ENCODE measurements around the gene RAPGEF5.
A peak's percentile ranks its signal among the peaks of the same experiment; 100 is the strongest.

The RAPGEF5 gene, protein sequence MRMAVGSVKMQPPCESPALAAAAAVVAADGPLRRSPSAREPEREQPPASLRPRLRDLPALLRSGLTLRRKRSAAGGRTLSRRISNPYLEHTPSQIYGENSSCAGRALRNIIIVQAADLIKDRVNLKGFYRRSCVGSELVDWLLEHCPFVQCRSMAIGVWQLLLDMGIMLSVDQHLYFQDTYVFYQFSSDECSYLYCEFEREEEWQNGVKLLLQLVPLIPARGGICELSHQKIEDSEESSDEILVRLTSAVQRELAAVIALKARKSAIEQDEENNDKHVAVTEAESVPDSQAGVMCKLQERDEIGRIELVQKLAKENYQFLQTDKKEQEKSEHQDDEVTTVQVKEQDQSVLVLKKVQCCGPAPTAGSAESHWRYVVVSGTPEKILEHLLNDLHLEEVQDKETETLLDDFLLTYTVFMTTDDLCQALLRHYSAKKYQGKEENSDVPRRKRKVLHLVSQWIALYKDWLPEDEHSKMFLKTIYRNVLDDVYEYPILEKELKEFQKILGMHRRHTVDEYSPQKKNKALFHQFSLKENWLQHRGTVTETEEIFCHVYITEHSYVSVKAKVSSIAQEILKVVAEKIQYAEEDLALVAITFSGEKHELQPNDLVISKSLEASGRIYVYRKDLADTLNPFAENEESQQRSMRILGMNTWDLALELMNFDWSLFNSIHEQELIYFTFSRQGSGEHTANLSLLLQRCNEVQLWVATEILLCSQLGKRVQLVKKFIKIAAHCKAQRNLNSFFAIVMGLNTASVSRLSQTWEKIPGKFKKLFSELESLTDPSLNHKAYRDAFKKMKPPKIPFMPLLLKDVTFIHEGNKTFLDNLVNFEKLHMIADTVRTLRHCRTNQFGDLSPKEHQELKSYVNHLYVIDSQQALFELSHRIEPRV

DNA sequence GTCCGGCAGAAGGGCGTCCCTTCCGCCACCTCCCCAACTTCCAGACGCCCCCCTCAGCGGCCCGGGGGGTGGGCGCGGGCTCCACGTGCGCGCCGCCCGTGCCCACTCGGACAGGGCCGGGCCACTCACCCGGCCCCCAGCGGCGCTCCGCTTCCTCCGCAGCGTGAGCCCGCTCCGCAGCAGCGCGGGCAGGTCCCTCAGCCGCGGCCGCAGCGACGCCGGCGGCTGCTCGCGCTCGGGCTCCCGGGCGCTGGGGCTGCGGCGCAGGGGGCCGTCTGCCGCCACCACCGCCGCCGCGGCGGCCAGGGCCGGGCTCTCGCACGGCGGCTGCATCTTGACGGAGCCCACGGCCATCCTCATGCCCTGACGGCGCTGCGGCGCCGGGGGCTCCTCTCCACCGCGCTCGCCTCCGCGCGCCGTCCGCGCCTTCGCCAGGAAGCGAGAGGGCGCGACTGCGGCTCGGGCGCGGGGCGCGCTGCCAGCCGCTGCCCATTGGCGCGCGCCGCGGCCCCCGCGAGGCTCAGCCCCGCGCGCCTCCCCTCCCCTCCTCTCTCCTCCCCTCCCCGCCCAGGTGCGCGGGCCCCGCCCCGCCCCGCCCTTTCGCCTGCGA lies at the start of gene RAPGEF5:
TSS of gene RAPGEF5 (minus strand) at position 454 of the 610 bp plus-strand sequence. CDS start at position 360, 94 bp downstream.
- Histone ChIP-seq H3K27me3 (ENCODE audit: low read depth, low read length) (no peaks in the 10 kb centered on the region), H3K4me3 (ENCODE audit: low read depth in 1 of 2, low read length in 2 of 2) (peak within 1 kb of the TSS; percentile 31 to 50), H3K27ac (ENCODE audit: low read length) (peak within 1 kb of the TSS; percentile 69), H3K4me1 (ENCODE audit: control insufficient read depth in 1 of 2, insufficient read depth in 2 of 2, low read length in 2 of 2) (peaks cover 0 to 3% of the 10 kb centered on the region in 2 donors), H3K9me3 (ENCODE audit: control insufficient read depth in 1 of 2, low read length in 2 of 2) (peaks cover 0 to 9% of the 10 kb centered on the region in 2 donors), H3K36me3 (ENCODE audit: control insufficient read depth in 1 of 2, insufficient read depth in 2 of 2, low read length in 2 of 2) (no peaks in the 10 kb centered on the region)

DNA sequence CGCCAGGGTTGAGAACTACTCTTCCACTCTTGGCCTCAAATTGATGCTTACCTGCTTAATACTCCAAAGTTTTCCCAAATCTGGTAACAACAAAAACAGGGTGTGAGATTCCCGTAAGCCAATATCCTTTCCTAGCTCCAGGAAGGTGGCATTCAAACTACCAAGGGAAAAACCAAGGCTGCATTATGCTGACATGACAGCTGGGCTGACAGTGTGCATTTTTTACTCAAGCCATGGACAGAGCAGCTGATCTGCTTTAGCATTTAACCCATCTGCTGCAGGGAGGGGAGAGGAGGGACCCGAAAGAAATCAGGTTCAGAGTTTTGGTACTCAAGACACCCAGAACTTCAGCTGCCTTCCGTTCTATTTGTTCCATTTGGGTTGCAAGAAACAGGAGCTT lies 49.8 kb upstream of the RAPGEF5 start:
- H3K4me1 ChIP-seq (ENCODE audit: control insufficient read depth in 1 of 2, insufficient read depth in 2 of 2, low read length in 2 of 2): no peaks in the 10 kb centered on the region
- H3K27ac ChIP-seq (ENCODE audit: low read length): no peak overlapping the region
- no peaks in the 10 kb centered on the region for H3K36me3 ChIP-seq (ENCODE audit: control insufficient read depth in 1 of 2, insufficient read depth in 2 of 2, low read length in 2 of 2)
- H3K9me3 ChIP-seq (ENCODE audit: control insufficient read depth in 1 of 2, low read length in 2 of 2): no peaks in the 10 kb centered on the region
- no peak overlapping the region for H3K4me3 ChIP-seq (ENCODE audit: low read depth in 1 of 2, low read length in 2 of 2)
- H3K27me3 ChIP-seq (ENCODE audit: low read depth, low read length): no peaks in the 10 kb centered on the region

DNA sequence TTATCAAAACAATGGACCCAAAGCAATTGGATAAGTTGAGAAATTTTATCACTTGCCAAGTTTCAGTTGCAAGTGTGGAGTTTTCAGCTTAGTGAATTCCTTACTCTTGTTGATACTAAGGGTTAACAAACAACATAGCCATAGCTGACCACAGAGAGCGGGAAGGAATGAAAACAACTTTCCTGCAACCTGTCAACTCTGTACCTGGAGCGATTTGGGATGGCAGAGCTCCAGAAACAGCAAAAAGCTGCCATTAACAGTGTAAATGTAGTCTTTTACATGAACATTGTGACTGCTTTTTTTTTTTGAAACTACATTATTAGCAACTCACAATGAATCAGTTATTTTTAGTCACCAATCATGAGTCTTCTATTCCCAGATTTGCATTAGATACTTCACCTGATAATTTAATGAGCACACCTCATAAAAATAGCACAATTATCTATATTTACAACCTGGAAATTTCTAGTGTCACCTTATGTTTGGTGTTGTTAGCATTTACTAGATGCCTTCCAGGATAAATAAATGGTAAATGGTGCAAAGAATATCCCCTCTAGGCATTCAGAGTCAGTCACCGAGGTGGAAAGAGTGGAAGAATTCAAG lies 47.6 kb upstream of the RAPGEF5 start:
- Histone ChIP-seq H3K9me3 (ENCODE audit: control insufficient read depth in 1 of 2, low read length in 2 of 2) (no peaks in the 10 kb centered on the region), H3K4me1 (ENCODE audit: control insufficient read depth in 1 of 2, insufficient read depth in 2 of 2, low read length in 2 of 2) (no peaks in the 10 kb centered on the region), H3K36me3 (ENCODE audit: control insufficient read depth in 1 of 2, insufficient read depth in 2 of 2, low read length in 2 of 2) (no peaks in the 10 kb centered on the region), H3K27ac (ENCODE audit: low read length) (no peak overlapping the region), H3K4me3 (ENCODE audit: low read depth in 1 of 2, low read length in 2 of 2) (no peak overlapping the region), H3K27me3 (ENCODE audit: low read depth, low read length) (no peaks in the 10 kb centered on the region)

DNA sequence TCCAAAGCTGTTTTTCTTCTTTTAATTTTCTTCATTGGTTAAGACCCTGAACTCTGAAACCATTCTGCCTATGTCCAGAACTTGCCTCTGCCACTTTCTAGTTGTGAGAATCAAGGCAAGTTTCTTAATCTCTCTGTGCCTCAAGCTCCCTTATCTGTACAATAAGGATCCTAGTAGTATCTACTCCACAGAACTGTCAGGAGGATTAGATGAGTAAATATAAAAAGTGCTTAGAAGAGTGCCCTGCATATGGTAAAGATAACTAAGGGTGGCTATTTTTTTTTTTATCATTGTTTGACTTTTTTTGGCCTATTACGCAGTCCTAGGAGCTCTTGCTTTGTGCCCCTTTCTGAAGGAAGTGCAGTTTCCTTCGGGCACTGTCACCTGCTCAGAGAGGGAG lies 46.4 kb upstream of the RAPGEF5 start:
- H3K9me3 ChIP-seq (ENCODE audit: control insufficient read depth in 1 of 2, low read length in 2 of 2): no peaks in the 10 kb centered on the region
- no peaks in the 10 kb centered on the region for H3K27me3 ChIP-seq (ENCODE audit: low read depth, low read length)
- H3K4me1 ChIP-seq (ENCODE audit: control insufficient read depth in 1 of 2, insufficient read depth in 2 of 2, low read length in 2 of 2): no peaks in the 10 kb centered on the region
- no peak overlapping the region for H3K27ac ChIP-seq (ENCODE audit: low read length)
- H3K36me3 ChIP-seq (ENCODE audit: control insufficient read depth in 1 of 2, insufficient read depth in 2 of 2, low read length in 2 of 2): no peaks in the 10 kb centered on the region
- no peak overlapping the region for H3K4me3 ChIP-seq (ENCODE audit: low read depth in 1 of 2, low read length in 2 of 2)

DNA sequence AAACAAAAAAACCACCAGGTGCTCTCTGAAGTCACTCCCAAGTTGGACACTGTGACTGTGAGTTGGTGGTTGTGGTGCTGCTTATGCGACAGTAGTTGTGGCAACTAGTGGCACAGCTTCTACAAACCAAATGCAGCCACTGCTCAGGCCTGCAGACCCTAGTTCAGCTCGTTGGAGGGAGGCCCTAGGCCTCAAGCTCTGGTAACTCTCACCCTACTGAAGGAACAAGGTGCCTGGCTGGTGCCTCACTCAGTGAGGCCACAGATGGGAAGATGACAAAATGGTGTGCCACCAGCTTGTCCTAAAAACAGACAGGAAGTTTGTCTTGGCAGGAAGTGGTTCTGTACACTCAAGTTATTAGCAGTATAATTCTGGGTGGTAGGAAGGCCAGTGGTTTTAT lies 45.3 kb upstream of the RAPGEF5 start:
- H3K36me3 ChIP-seq (ENCODE audit: control insufficient read depth in 1 of 2, insufficient read depth in 2 of 2, low read length in 2 of 2): no peaks in the 10 kb centered on the region
- H3K4me1 ChIP-seq (ENCODE audit: control insufficient read depth in 1 of 2, insufficient read depth in 2 of 2, low read length in 2 of 2): no peaks in the 10 kb centered on the region
- no peaks in the 10 kb centered on the region for H3K27me3 ChIP-seq (ENCODE audit: low read depth, low read length)
- no peaks in the 10 kb centered on the region for H3K9me3 ChIP-seq (ENCODE audit: control insufficient read depth in 1 of 2, low read length in 2 of 2)
- H3K4me3 ChIP-seq (ENCODE audit: low read depth in 1 of 2, low read length in 2 of 2): no peak overlapping the region
- no peak overlapping the region for H3K27ac ChIP-seq (ENCODE audit: low read length)

DNA sequence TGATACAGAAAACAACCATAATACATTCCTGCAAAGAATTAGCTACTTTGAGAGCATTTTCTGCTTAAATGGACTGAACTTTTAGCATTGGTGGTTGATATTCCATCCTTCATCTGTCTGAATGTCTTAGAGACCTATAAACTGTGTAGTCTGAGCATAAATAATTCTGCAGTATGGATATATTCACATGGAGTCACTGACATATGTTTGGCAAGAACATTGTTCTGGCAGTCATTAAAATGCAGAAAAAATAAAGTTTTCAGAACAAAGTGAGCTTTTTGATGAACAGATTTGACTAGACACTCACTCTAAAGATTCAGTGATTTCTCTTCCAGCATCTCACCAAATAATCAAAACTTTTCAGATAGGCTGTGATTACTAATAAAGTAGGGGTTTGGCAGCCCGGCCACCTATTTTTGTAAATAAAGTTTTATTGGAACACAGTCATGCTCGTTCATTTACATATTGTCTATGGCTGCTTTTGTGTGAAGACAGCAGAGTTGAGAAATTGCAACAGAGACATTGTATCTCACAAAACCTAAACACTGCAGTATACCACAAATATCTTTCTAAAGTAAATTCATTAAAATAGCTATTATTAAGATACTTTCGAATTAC lies 44.1 kb upstream of the RAPGEF5 start:
- no peak overlapping the region for H3K27ac ChIP-seq (ENCODE audit: low read length)
- no peak overlapping the region for H3K4me3 ChIP-seq (ENCODE audit: low read depth in 1 of 2, low read length in 2 of 2)
- H3K27me3 ChIP-seq (ENCODE audit: low read depth, low read length): no peaks in the 10 kb centered on the region
- no peaks in the 10 kb centered on the region for H3K9me3 ChIP-seq (ENCODE audit: control insufficient read depth in 1 of 2, low read length in 2 of 2)
- H3K36me3 ChIP-seq (ENCODE audit: control insufficient read depth in 1 of 2, insufficient read depth in 2 of 2, low read length in 2 of 2): no peaks in the 10 kb centered on the region
- H3K4me1 ChIP-seq (ENCODE audit: control insufficient read depth in 1 of 2, insufficient read depth in 2 of 2, low read length in 2 of 2): no peaks in the 10 kb centered on the region

DNA sequence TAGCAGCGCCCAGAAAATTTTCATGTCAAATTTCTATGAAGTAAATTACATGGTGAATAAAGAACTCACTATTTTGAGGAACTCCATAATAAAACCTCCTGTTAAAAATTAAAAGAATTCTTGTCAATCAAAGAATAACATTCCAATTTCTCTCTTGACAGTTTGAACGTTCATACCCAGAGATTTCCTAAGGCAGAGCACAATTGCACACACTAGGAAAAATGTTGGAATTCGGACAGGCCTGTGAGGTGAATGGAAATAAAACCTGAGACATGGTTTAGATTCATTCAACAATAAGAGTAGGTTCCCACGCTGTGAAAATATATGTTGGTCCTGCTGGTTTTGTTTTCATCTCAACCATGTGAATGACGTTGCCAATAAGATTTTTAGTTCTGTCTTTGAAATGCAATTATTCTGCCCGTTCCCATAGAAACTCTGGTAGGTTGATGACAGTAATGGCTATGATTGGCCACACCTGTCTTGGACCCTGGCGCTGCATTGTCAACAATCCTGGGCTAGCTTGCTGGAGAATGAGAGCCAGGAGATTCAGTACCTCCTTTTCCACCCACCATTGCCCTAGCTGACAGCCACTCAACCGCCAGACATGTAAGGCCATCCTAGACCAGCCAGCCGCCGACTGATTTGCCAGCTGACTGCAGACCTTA lies 43.3 kb upstream of the RAPGEF5 start:
- Histone ChIP-seq H3K36me3 (ENCODE audit: control insufficient read depth in 1 of 2, insufficient read depth in 2 of 2, low read length in 2 of 2) (no peaks in the 10 kb centered on the region), H3K27me3 (ENCODE audit: low read depth, low read length) (no peaks in the 10 kb centered on the region), H3K4me3 (ENCODE audit: low read depth in 1 of 2, low read length in 2 of 2) (no peak overlapping the region), H3K27ac (ENCODE audit: low read length) (no peak overlapping the region), H3K4me1 (ENCODE audit: control insufficient read depth in 1 of 2, insufficient read depth in 2 of 2, low read length in 2 of 2) (no peaks in the 10 kb centered on the region), H3K9me3 (ENCODE audit: control insufficient read depth in 1 of 2, low read length in 2 of 2) (no peaks in the 10 kb centered on the region)

DNA sequence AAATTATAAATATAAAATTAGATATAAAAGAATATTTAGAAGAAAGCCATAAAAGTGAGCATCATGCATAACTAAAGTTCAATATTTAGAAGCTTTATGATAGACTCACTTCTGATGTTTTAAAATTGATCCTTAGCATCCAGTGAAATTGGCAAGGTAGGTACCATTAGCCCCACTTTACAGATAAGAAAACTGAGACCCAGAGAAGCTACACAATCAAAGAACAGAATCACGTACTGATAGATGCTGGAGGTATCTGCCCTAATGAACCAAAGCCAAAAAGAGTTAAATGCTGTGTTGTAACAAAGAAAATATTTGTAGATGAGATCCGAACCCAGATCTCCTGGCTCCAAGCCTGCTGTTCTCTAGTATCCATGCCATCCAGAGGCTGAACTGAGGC lies 42.6 kb upstream of the RAPGEF5 start:
- H3K36me3 ChIP-seq (ENCODE audit: control insufficient read depth in 1 of 2, insufficient read depth in 2 of 2, low read length in 2 of 2): no peaks in the 10 kb centered on the region
- no peaks in the 10 kb centered on the region for H3K27me3 ChIP-seq (ENCODE audit: low read depth, low read length)
- H3K9me3 ChIP-seq (ENCODE audit: control insufficient read depth in 1 of 2, low read length in 2 of 2): no peaks in the 10 kb centered on the region
- no peaks in the 10 kb centered on the region for H3K4me1 ChIP-seq (ENCODE audit: control insufficient read depth in 1 of 2, insufficient read depth in 2 of 2, low read length in 2 of 2)
- no peak overlapping the region for H3K4me3 ChIP-seq (ENCODE audit: low read depth in 1 of 2, low read length in 2 of 2)
- no peak overlapping the region for H3K27ac ChIP-seq (ENCODE audit: low read length)

DNA sequence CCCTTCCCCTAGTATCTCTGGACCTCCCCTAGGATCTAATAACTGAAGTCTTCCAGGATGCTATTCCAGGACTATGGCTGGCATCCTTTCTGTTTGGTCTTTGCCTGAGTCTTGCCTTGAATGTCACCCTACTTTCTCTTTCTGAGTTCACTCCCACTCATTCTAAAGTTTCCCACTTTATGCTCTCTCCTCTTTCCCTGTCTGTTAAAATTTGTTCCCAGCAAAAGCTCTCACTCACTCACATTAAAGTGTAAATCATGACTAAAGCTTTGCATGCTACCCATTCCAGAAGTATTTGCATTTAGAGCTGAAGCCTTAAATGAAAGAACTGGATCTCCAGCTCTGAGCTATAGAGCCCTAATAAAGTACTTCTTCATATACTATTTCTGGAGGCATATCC lies 42.1 kb upstream of the RAPGEF5 start:
- Histone ChIP-seq H3K9me3 (ENCODE audit: control insufficient read depth in 1 of 2, low read length in 2 of 2) (no peaks in the 10 kb centered on the region), H3K27ac (ENCODE audit: low read length) (no peak overlapping the region), H3K27me3 (ENCODE audit: low read depth, low read length) (no peaks in the 10 kb centered on the region), H3K36me3 (ENCODE audit: control insufficient read depth in 1 of 2, insufficient read depth in 2 of 2, low read length in 2 of 2) (no peaks in the 10 kb centered on the region), H3K4me1 (ENCODE audit: control insufficient read depth in 1 of 2, insufficient read depth in 2 of 2, low read length in 2 of 2) (no peaks in the 10 kb centered on the region), H3K4me3 (ENCODE audit: low read depth in 1 of 2, low read length in 2 of 2) (no peak overlapping the region)

DNA sequence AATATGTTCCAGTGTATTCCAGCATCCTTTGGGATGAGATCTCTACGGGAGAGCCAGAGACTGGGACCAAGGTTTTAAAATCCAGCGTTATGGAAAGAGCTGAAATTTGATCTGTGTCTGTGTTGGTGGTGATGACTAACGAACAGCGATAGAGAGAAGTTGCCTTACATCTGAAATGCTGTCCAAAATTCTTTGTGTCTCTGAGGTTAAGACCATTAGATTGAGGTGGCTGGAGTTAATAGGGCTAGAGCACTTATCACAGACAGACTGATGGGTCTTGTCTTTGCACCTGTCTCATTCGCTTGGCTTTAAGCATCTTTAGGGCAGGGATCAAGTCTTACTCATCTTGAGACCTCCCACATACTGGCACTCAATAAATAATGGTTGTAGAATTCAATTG lies 41.0 kb upstream of the RAPGEF5 start:
- no peak overlapping the region for H3K4me3 ChIP-seq (ENCODE audit: low read depth in 1 of 2, low read length in 2 of 2)
- no peaks in the 10 kb centered on the region for H3K36me3 ChIP-seq (ENCODE audit: control insufficient read depth in 1 of 2, insufficient read depth in 2 of 2, low read length in 2 of 2)
- no peaks in the 10 kb centered on the region for H3K27me3 ChIP-seq (ENCODE audit: low read depth, low read length)
- no peak overlapping the region for H3K27ac ChIP-seq (ENCODE audit: low read length)
- H3K4me1 ChIP-seq (ENCODE audit: control insufficient read depth in 1 of 2, insufficient read depth in 2 of 2, low read length in 2 of 2): no peaks in the 10 kb centered on the region
- H3K9me3 ChIP-seq (ENCODE audit: control insufficient read depth in 1 of 2, low read length in 2 of 2): no peaks in the 10 kb centered on the region

Measured in muscle layer of duodenum (tissue), 2 donors.